Suprapubic skin (tissue), 3 donors: ENCODE results near the gene HSPA6.
"Not testable (repeated sequence)": the region's sequence is repeated elsewhere in the genome, so short reads cannot be mapped to it uniquely, and the experiment has no call there.

Experiments used
- POLR2AphosphoS5 ChIP-seq, 3 donors: sonication (generic); formaldehyde crosslinking; IDR thresholded peaks; one replicate each; pipeline ENCODE4 v1.6.1; 2017; ENCODE audit warnings: antibody characterized with exemption in 3 of 3
- TF ChIP-seq, protein P1 (sequence below), 2 donors: fragments of 200-600 bp in 1 of 2; fragments of 450-650 bp in 1 of 2; sonication (generic) in 1 of 2; IDR thresholded peaks; one replicate each; pipeline ENCODE4 v1.5.1; 2016 to 2019; ENCODE audit warnings: antibody characterized with exemption in 2 of 2, mild to moderate bottlenecking in 1 of 2, moderate library complexity in 1 of 2

DNA sequence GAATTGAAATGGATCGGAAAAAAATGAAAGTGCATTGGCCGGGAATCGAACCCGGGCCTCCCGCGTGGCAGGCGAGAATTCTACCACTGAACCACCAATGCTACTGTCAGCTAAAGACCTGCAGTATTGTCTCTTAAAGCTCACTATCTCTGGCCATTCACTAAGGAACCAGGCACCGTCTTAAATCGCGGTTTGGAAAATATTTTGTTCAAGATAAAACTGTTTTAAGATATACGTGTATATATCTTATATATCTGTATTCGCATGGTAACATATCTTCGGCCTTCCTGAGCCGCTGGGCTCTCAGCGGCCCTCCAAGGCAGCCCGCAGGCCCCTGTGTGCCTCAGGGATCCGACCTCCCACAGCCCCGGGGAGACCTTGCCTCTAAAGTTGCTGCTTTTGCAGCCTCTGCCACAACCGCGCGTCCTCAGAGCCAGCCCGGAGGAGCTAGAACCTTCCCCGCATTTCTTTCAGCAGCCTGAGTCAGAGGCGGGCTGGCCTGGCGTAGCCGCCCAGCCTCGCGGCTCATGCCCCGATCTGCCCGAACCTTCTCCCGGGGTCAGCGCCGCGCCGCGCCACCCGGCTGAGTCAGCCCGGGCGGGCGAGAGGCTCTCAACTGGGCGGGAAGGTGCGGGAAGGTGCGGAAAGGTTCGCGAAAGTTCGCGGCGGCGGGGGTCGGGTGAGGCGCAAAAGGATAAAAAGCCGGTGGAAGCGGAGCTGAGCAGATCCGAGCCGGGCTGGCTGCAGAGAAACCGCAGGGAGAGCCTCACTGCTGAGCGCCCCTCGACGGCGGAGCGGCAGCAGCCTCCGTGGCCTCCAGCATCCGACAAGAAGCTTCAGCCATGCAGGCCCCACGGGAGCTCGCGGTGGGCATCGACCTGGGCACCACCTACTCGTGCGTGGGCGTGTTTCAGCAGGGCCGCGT is at the start of gene HSPA6:
- peak in 2 of 3 donors; percentile 68 to 70 for TF ChIP-seq POLR2AphosphoS5 (IDR thresholded peaks at IDR 0.05)
- TF ChIP-seq, protein P1, sequence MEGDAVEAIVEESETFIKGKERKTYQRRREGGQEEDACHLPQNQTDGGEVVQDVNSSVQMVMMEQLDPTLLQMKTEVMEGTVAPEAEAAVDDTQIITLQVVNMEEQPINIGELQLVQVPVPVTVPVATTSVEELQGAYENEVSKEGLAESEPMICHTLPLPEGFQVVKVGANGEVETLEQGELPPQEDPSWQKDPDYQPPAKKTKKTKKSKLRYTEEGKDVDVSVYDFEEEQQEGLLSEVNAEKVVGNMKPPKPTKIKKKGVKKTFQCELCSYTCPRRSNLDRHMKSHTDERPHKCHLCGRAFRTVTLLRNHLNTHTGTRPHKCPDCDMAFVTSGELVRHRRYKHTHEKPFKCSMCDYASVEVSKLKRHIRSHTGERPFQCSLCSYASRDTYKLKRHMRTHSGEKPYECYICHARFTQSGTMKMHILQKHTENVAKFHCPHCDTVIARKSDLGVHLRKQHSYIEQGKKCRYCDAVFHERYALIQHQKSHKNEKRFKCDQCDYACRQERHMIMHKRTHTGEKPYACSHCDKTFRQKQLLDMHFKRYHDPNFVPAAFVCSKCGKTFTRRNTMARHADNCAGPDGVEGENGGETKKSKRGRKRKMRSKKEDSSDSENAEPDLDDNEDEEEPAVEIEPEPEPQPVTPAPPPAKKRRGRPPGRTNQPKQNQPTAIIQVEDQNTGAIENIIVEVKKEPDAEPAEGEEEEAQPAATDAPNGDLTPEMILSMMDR (IDR thresholded peaks at IDR 0.05) = not testable (repeated sequence)
